ENCODE measurements around the gene MORN5. TPM values are rescaled to one million over a fixed set of nuclear protein-coding genes. Genes with fewer than 3 reads are reported as not detected.
A peak's percentile ranks its signal among the peaks of the same experiment; 100 is the strongest.

Gene MORN5
- total and polyA plus RNA-seq, 4 donors: not detected

DNA sequence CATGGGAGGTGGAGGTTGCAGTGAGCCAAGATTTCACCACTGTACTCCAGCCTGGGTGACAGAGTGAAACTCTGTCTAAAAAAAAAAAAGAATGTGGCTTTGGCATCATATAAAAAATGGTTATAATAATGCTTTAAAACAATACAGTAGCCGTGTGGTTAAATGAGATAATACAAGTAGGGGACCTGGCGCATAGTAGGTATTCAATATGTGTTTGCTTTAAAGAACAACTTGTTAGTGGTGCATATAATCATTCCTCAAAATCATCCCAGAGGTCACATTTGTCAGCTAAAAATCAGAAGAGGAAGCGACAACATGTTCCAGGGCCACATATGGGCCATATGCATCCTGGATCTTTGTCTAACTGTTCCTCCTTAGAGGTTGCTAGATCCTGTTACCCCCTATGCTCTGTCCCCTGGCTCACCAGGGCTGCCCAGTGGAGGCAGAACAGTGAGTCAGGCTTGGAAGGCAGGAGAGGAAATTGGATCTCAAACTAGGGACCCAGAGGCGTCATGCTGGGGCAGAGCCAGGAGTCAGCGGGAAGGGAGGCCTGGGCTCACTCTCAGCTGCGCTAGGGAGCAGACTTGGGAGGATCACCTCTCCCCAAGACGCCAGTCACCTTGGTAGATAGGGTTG, 41.4 kb downstream of the MORN5 start:
- 83 to 86% methylated on average over 7 of the region's 7 CpGs for WGBS, 2 donors
- Histone ChIP-seq H3K9me3 (ENCODE audit: control insufficient read depth, low read length) (no peaks in the 10 kb centered on the region), H3K4me3 (ENCODE audit: low read length in 2 of 2) (no peak overlapping the region), H3K4me1 (ENCODE audit: control insufficient read depth in 1 of 2, insufficient read depth in 2 of 2, low read length in 2 of 2) (no peaks in the 10 kb centered on the region), H3K36me3 (ENCODE audit: control insufficient read depth in 1 of 2, insufficient read depth in 2 of 2, low read length in 1 of 2) (no peaks in the 10 kb centered on the region), H3K27me3 (ENCODE audit: control insufficient read depth in 1 of 2, insufficient read depth in 2 of 2, low read length in 1 of 2) (no peaks in the 10 kb centered on the region), H3K27ac (ENCODE audit: low read depth in 1 of 2, low read length in 2 of 2) (no peak overlapping the region)
- DNase-seq (peak in 1 of 2 donors; percentile 71), ATAC-seq (ENCODE audit: low FRiP score) (no peak)
- intact Hi-C loops (cut with DNase I): no loop called here

DNA sequence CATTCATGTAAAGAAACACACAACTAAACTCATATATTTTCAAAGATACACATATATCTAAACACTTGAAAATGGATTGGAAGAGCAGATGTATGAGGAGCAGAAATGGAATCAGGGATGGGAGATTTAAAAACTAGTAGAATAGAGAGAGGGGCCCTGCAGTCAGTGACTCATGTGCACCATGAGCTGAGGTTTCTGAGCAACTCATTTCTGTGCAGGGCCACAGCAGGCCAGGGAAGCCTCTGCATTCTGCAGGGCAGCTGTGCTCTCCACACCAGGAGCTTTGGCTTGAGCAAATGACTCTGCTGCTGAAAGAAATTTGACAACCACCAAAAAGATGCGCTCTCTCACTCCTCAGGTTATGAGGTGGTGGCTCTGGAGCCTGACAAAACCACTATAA, 41.9 kb downstream of the MORN5 start:
- H3K27me3 ChIP-seq (ENCODE audit: control insufficient read depth in 1 of 2, insufficient read depth in 2 of 2, low read length in 1 of 2): no peaks in the 10 kb centered on the region
- WGBS, 2 donors: 97 to 100% methylated on average over 1 of the region's 1 CpG
- no peak overlapping the region for H3K27ac ChIP-seq (ENCODE audit: low read depth in 1 of 2, low read length in 2 of 2)
- intact Hi-C loops (cut with DNase I): no loop called here
- no peaks in the 10 kb centered on the region for H3K36me3 ChIP-seq (ENCODE audit: control insufficient read depth in 1 of 2, insufficient read depth in 2 of 2, low read length in 1 of 2)
- H3K9me3 ChIP-seq (ENCODE audit: control insufficient read depth, low read length): no peaks in the 10 kb centered on the region
- H3K4me3 ChIP-seq (ENCODE audit: low read length in 2 of 2): no peak overlapping the region
- no peak for ATAC-seq (ENCODE audit: low FRiP score)
- DNase-seq: peak in 1 of 2 donors; percentile 24
- H3K4me1 ChIP-seq (ENCODE audit: control insufficient read depth in 1 of 2, insufficient read depth in 2 of 2, low read length in 2 of 2): no peaks in the 10 kb centered on the region

DNA sequence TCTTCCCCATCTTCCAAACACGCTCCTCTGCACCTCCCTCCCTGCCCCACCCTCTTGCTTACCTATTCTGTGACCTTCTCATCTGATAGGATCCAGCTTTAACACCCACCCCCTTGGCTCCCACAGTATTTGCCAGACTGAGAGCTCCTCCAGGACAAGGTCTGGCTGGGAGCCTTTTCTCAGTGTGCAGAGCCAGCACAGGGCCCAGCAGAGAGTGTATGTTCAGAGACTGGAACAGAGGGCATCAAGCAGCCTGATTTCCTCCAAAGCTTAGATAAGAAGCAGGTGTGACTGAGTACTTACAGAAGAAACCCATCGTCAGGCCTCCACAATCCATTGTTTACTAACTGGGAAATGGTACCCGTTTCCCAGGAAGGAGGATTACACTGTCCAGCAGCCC, 42.4 kb downstream of the MORN5 start:
- DNase-seq (peak in 1 of 2 donors; percentile 17), ATAC-seq (ENCODE audit: low FRiP score) (no peak)
- H3K9me3 ChIP-seq (ENCODE audit: control insufficient read depth, low read length): no peaks in the 10 kb centered on the region
- no peaks in the 10 kb centered on the region for H3K4me1 ChIP-seq (ENCODE audit: control insufficient read depth in 1 of 2, insufficient read depth in 2 of 2, low read length in 2 of 2)
- H3K4me3 ChIP-seq (ENCODE audit: low read length in 2 of 2): no peak overlapping the region
- intact Hi-C loops (cut with DNase I): no loop called here
- 84 to 87% methylated on average over 3 of the region's 3 CpGs for WGBS, 2 donors
- no peaks in the 10 kb centered on the region for H3K36me3 ChIP-seq (ENCODE audit: control insufficient read depth in 1 of 2, insufficient read depth in 2 of 2, low read length in 1 of 2)
- H3K27ac ChIP-seq (ENCODE audit: low read depth in 1 of 2, low read length in 2 of 2): no peak overlapping the region
- H3K27me3 ChIP-seq (ENCODE audit: control insufficient read depth in 1 of 2, insufficient read depth in 2 of 2, low read length in 1 of 2): no peaks in the 10 kb centered on the region

DNA sequence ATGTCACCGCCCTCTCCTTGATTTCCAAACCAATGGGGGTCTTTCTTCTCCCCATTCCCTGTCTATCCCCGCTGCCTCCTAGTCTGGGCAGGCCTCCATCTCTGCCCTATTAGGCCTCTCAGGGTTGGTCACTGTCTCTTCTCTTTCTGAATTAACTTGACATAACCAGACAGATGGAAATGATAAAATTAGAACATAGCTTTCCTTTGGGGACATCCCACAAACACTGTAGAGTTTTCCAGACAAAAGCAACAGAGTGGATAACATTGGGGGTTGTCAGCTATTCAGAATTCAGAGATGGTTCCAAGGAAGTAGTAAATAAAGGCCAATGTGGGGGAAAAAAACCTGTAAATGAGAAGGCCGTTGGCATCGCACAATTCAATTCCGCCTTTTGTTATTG, 44.3 kb downstream of the MORN5 start:
- ATAC-seq (ENCODE audit: low FRiP score) (no peak), DNase-seq (no peak)
- H3K9me3 ChIP-seq (ENCODE audit: control insufficient read depth, low read length): no peaks in the 10 kb centered on the region
- 95 to 96% methylated on average over 5 of the region's 5 CpGs for WGBS, 2 donors
- no peaks in the 10 kb centered on the region for H3K4me1 ChIP-seq (ENCODE audit: control insufficient read depth in 1 of 2, insufficient read depth in 2 of 2, low read length in 2 of 2)
- H3K4me3 ChIP-seq (ENCODE audit: low read length in 2 of 2): no peak overlapping the region
- intact Hi-C loops (cut with DNase I): no loop called here
- H3K36me3 ChIP-seq (ENCODE audit: control insufficient read depth in 1 of 2, insufficient read depth in 2 of 2, low read length in 1 of 2): no peaks in the 10 kb centered on the region
- no peaks in the 10 kb centered on the region for H3K27me3 ChIP-seq (ENCODE audit: control insufficient read depth in 1 of 2, insufficient read depth in 2 of 2, low read length in 1 of 2)
- H3K27ac ChIP-seq (ENCODE audit: low read depth in 1 of 2, low read length in 2 of 2): no peak overlapping the region

DNA sequence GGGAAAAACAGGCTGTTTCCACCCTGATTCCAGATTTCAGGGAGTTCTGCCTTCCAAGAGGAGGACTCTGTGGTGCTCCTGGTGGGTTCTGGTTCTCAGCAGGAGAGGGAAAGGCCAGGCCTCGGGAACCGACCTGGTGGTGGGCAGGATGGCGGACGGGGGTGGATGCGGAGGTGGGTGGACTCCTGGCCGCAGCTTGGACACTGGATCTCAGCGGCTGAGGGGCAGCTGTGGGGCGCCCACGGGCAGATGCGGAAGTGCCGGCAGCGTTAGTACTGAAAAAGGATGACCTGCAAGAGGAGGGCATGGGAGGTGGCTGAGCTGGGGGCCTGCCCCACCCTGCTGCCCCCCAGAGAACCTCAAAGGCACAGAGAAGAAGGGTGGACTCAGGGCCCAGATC, 44.8 kb downstream of the MORN5 start:
- intact Hi-C loops (cut with DNase I): no loop called here

GRCh38 chr9:122205176-122205575, 45.5 kb downstream of the MORN5 start:
- ATAC-seq (ENCODE audit: low FRiP score) (no peak), DNase-seq (no peak)
- WGBS, 2 donors: 89% methylated on average over 8 of the region's 8 CpGs
- Histone ChIP-seq H3K27me3 (ENCODE audit: control insufficient read depth in 1 of 2, insufficient read depth in 2 of 2, low read length in 1 of 2) (no peaks in the 10 kb centered on the region), H3K9me3 (ENCODE audit: control insufficient read depth, low read length) (no peaks in the 10 kb centered on the region), H3K4me3 (ENCODE audit: low read length in 2 of 2) (no peak overlapping the region), H3K4me1 (ENCODE audit: control insufficient read depth in 1 of 2, insufficient read depth in 2 of 2, low read length in 2 of 2) (no peaks in the 10 kb centered on the region), H3K27ac (ENCODE audit: low read depth in 1 of 2, low read length in 2 of 2) (no peak overlapping the region), H3K36me3 (ENCODE audit: control insufficient read depth in 1 of 2, insufficient read depth in 2 of 2, low read length in 1 of 2) (no peaks in the 10 kb centered on the region)
- intact Hi-C loops (cut with DNase I): no loop called here

More for the DNA sequence above, 44.8 kb downstream of the MORN5 start:
- no peaks in the 10 kb centered on the region for H3K36me3 ChIP-seq (ENCODE audit: control insufficient read depth in 1 of 2, insufficient read depth in 2 of 2, low read length in 1 of 2)
- H3K27ac ChIP-seq (ENCODE audit: low read depth in 1 of 2, low read length in 2 of 2): no peak overlapping the region
- DNase-seq: peak in 1 of 2 donors; percentile 61
- WGBS, 2 donors: 89 to 91% methylated on average over 12 of the region's 12 CpGs
- ATAC-seq (ENCODE audit: low FRiP score): no peak
- H3K4me3 ChIP-seq (ENCODE audit: low read length in 2 of 2): no peak overlapping the region
- no peaks in the 10 kb centered on the region for H3K27me3 ChIP-seq (ENCODE audit: control insufficient read depth in 1 of 2, insufficient read depth in 2 of 2, low read length in 1 of 2)
- no peaks in the 10 kb centered on the region for H3K4me1 ChIP-seq (ENCODE audit: control insufficient read depth in 1 of 2, insufficient read depth in 2 of 2, low read length in 2 of 2)
- no peaks in the 10 kb centered on the region for H3K9me3 ChIP-seq (ENCODE audit: control insufficient read depth, low read length)

DNA sequence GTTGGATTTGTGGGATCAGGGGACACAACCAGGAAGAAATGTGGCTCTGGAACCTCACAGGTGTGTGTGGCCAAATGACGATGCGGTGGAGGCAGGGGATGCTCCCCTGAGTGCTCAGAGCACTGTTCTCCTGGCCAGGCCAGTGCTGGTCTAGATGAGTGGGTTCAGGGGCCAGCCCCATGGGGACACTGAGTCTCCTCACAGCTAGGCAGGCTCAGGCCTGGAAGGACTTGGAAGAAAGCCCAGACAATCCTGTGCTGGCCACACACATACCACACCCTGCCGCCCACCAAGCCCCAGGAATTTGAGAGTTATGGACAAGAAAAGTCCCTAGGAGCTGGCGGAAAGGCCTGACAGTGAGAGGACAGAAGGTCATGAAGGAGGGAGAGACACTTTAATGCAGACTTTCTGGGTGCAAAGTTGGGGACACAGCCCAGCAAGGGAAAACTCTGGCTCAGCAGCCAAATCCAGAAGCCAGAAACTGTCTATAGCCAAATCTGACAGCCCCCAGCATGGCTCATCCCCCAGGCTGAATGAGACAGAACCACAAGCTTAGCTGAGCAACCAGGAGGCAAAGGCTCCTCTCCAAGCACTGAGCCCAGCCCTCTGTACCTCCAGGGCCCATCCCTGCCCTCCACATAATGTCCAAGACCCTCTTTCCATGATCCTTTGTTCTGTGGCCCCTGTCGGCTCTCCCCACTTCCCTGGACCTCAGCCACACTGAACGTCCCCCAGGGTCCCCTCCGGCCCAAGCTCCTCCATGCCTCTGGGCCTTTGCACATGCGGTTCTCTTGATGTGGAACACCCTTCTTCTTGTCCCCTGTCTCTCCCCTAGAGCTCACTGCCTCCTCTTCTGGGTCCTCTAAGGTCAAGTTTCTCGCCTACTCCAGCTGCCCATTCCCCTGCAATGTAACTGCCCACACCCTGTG, 46.7 kb downstream of the MORN5 start:
- H3K27ac ChIP-seq (ENCODE audit: low read depth in 1 of 2, low read length in 2 of 2): no peak overlapping the region
- intact Hi-C loops (cut with DNase I): no loop called here
- no peaks in the 10 kb centered on the region for H3K4me1 ChIP-seq (ENCODE audit: control insufficient read depth in 1 of 2, insufficient read depth in 2 of 2, low read length in 2 of 2)
- 85 to 86% methylated on average over 9 of the region's 9 CpGs for WGBS, 2 donors
- H3K27me3 ChIP-seq (ENCODE audit: control insufficient read depth in 1 of 2, insufficient read depth in 2 of 2, low read length in 1 of 2): peaks cover 0 to 2% of the 10 kb centered on the region in 2 donors
- H3K4me3 ChIP-seq (ENCODE audit: low read length in 2 of 2): no peak overlapping the region
- H3K36me3 ChIP-seq (ENCODE audit: control insufficient read depth in 1 of 2, insufficient read depth in 2 of 2, low read length in 1 of 2): no peaks in the 10 kb centered on the region
- DNase-seq: peak in 1 of 2 donors; percentile 48
- no peak for ATAC-seq (ENCODE audit: low FRiP score)
- no peaks in the 10 kb centered on the region for H3K9me3 ChIP-seq (ENCODE audit: control insufficient read depth, low read length)

DNA sequence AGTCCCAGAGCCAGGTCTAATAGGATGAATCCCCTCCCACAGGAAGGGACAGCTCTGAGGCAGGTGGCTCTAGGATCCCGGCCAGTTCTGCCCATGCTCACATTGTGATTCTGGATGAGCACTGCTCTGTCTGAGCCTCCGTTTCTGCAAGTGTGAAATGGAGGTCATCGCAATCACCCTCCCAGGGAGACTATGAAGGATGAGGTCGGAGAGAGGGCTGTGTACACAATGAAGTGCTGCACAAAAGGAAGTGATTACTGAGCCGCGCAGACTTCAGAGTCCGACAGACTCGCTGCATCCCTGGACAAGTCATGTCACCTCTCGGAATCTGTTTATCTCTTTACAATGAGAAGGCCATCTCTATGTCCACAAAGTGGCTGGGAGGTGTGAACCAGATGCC, 47.4 kb downstream of the MORN5 start:
- H3K27me3 ChIP-seq (ENCODE audit: control insufficient read depth in 1 of 2, insufficient read depth in 2 of 2, low read length in 1 of 2): peaks cover 0 to 2% of the 10 kb centered on the region in 2 donors
- H3K4me3 ChIP-seq (ENCODE audit: low read length in 2 of 2): no peak overlapping the region
- ATAC-seq (ENCODE audit: low FRiP score): no peak
- H3K27ac ChIP-seq (ENCODE audit: low read depth in 1 of 2, low read length in 2 of 2): no peak overlapping the region
- WGBS, 2 donors: 59 to 68% methylated on average over 9 of the region's 9 CpGs
- H3K9me3 ChIP-seq (ENCODE audit: control insufficient read depth, low read length): no peaks in the 10 kb centered on the region
- H3K36me3 ChIP-seq (ENCODE audit: control insufficient read depth in 1 of 2, insufficient read depth in 2 of 2, low read length in 1 of 2): no peaks in the 10 kb centered on the region
- DNase-seq: no peak
- no peaks in the 10 kb centered on the region for H3K4me1 ChIP-seq (ENCODE audit: control insufficient read depth in 1 of 2, insufficient read depth in 2 of 2, low read length in 2 of 2)
- intact Hi-C loops (cut with DNase I): no loop called here

DNA sequence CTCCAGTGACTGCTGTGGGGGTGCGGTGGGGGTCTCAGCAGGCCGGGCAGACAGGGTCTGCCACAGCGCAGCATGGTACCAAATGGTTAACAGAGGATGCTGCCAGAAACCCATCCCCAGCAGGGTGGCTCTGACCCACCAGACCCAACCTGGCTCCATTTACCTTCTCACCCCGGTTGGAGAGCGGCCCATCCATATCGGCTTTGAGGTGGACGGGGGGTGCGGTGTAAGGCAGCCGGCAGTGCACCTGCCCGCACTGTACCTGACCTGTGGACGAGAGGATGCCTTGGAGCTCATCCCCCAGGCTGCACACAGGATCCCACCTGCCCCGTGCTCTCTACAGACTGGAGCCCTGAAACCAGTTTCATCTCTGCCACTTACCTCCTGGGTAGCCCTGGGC, 49.7 kb downstream of the MORN5 start:
- ATAC-seq (ENCODE audit: low FRiP score) (no peak), DNase-seq (peak in 1 of 2 donors; percentile 67)
- Histone ChIP-seq H3K27me3 (ENCODE audit: control insufficient read depth in 1 of 2, insufficient read depth in 2 of 2, low read length in 1 of 2) (peaks cover 0 to 2% of the 10 kb centered on the region in 2 donors), H3K4me3 (ENCODE audit: low read length in 2 of 2) (no peak overlapping the region), H3K27ac (ENCODE audit: low read depth in 1 of 2, low read length in 2 of 2) (no peak overlapping the region), H3K36me3 (ENCODE audit: control insufficient read depth in 1 of 2, insufficient read depth in 2 of 2, low read length in 1 of 2) (no peaks in the 10 kb centered on the region), H3K9me3 (ENCODE audit: control insufficient read depth, low read length) (no peaks in the 10 kb centered on the region), H3K4me1 (ENCODE audit: control insufficient read depth in 1 of 2, insufficient read depth in 2 of 2, low read length in 2 of 2) (no peaks in the 10 kb centered on the region)
- intact Hi-C loops (cut with DNase I): no loop called here
- WGBS, 2 donors: 88 to 94% methylated on average over 12 of the region's 12 CpGs
